NT2/D1 (cell line): ENCODE data around the gene SLC35E2B.

Source experiments
- YY1 ChIP-seq: IDR thresholded peaks from 2 replicates; pipeline ENCODE4 v1.6.1; 2011; ENCODE audit not compliant: insufficient read length, insufficient read depth
- ZNF274 ChIP-seq: IDR thresholded peaks from 2 replicates; pipeline ENCODE4 v1.6.1; 2011; ENCODE audit warnings: mild to moderate bottlenecking, low read depth, low read length

DNA sequence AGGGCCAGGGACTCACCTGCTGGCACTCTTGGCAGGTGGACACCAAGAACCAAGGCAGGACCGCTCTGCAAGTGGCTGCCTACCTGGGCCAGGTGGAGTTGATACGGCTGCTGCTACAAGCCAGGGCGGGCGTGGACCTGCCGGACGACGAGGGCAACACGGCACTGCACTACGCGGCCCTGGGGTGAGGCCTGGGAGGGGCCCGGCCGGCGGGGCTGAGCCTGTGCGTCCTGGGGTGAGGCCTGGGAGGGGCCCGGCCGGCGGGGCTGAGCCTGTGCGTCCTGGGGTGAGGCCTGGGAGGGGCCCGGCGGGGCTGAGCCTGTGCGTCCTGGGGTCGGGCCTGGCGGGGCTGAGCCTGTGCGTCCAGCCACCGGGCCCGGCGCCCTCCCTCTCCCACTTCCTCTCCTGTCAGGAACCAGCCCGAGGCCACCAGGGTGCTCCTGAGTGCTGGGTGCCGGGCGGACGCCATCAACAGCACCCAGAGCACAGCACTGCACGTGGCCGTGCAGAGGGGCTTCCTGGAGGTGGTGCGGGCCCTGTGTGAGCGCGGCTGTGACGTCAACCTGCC, 65.2 kb downstream of the SLC35E2B start:
- TF ChIP-seq YY1 (no peak), ZNF274 (no peak)
